GM12891 (cell line): Measurements from ENCODE around the gene CHMP4B.

Source experiments
- POLR2A ChIP-seq: IDR thresholded peaks from 2 replicates; pipeline ENCODE4 v1.6.1; 2011; ENCODE audit warnings: low read depth, low read length, control low read depth
- POLR2AphosphoS5 ChIP-seq: IDR thresholded peaks from 2 replicates; pipeline ENCODE4 v1.6.1; 2011; ENCODE audit warnings: low read depth, low read length, control low read depth

DNA sequence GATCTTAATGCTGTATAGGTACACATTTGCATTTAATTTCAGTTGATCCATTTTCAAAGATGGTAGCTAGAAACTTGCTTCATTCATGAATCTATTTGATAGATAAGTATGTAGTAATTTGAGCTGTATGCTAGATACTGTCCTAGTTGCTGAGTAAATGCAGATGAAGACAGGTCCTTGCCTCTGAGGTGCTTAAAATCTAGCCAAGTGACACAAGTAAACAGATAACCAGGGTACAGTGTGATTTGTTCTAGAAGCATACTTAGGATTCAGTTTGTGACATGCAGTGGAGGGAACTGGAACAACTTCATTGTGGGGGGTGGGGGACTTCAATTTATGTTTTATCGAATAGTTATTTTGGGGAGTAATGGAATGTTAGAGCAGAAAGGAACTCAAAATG lies 9.2 kb downstream of the CHMP4B start:
- TF ChIP-seq POLR2A (no peak), POLR2AphosphoS5 (no peak)
